Loucy (cell line): ENCODE results near the gene PTPA.

Source experiments
- CTCF ChIP-seq: fragments of 200-600 bp; sonication (generic); conservative IDR thresholded peaks from 2 replicates; pipeline ENCODE4 v1.5.1; 2014; ENCODE audit warnings: mild to moderate bottlenecking, antibody characterized with exemption, low read length
- EZH2phosphoT487 ChIP-seq: fragments of 200-600 bp; IDR thresholded peaks from 2 replicates; pipeline ENCODE4 v1.6.1; 2018; ENCODE audit warnings: antibody characterized with exemption, mild to moderate bottlenecking, moderate library complexity, borderline replicate concordance

GRCh38 chr9:129163753-129164152, 52.5 kb downstream of the PTPA start:
- no peak for TF ChIP-seq CTCF
- TF ChIP-seq EZH2phosphoT487, result no peak
